Heart left ventricle (tissue), 13 donors: ENCODE measurements around the gene KIF16B.

Source experiments
- CTCF ChIP-seq, 12 donors: fragments of 200-600 bp; sonication (generic) in 4 of 12; IDR thresholded peaks; one replicate each; pipeline versions ENCODE4 v1.5.0 to v1.8.0; 2018 to 2022; ENCODE audit warnings: antibody characterized with exemption in 12 of 12, mild to moderate bottlenecking in 5 of 12
- POLR2A ChIP-seq, 2 donors: fragments of 450-650 bp; IDR thresholded peaks; one replicate each; pipeline ENCODE4 v1.6.1; 2017; ENCODE audit warnings: antibody characterized with exemption in 2 of 2, mild to moderate bottlenecking in 2 of 2, moderate library complexity in 2 of 2
- donor health status: ischemic (EF 13 %, LVEDD 7.1; RV severe dilation, severe dysfunction).
- donor health status: DM: no; HTN: yes; CAD: no.
- donor health status: DM: no; HTN: no; CAD: no.
- donor health status: ischemic (EF 25% LVEDD 6.9; RV normal size, moderate dysfunction).
- donor health status: ischemic (EF 25% LVEDD 5.7; RV mildly dilated, moderate dysfunction).
- donor health status: ischemic (EF 35%, LVEDD 5.7; RV mildly dilated, moderate dysfunction).
- donor health status: nonischemic (EF 11% LVEDD 7.7; RV severe dilation, severe dysfunction).
- donor health status: DM: yes; HTN: yes; CAD: no.
- donor health status: PGD.
- donor health status: ischemic (EF 29% LVEDD 5.4; RV normal size, mild dysfunction).
- donor health status: nonischemic (EF 23%, LVEDD 6.1; RV moderate dilation, normal function).

DNA sequence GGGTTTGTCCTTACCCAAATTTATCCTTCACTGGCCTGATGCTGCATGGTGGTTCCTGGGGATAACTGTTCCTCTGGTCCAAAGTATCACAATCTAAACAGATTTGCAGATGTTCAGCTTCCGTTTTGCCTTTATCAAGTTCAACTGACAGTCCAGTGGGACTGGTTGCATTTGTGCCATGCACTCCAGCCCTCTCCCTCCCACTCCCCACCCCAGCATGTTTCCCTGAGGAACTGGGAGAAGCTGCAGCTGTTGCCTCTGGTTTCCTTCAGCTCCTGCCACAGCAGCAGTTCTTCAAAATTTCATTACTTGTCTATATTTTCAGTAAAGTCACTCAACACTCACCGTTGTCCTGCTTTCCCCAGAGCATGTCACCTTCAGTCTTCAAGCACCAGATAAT lies 39.5 kb upstream of the KIF16B start:
- TF ChIP-seq CTCF (IDR thresholded peaks at IDR 0.05) (no peak), POLR2A (IDR thresholded peaks at IDR 0.05) (no peak)
